ENCODE results near the gene TNFRSF18. TPM values are rescaled to one million over a fixed set of nuclear protein-coding genes. Genes with fewer than 3 reads are reported as not detected.

Gene TNFRSF18
- polyA plus RNA-seq (2011; rRNA removed) (not detected in 2 replicates), polyA plus RNA-seq (2017; fragmentation: RNase III; extraction: RNeasy Plus Mini Kit Qiagen cat#74134 plus additional on column Dnase treatment) (not detected in 3 replicates), polyA minus RNA-seq (2011; rRNA and poly(A)+ RNA removed) (not detected in 2 replicates)
- not detected in 2 replicates for polyA plus RNA-seq (2012; cell fraction: cytosol; rRNA removed)
- not detected in 2 replicates for polyA plus RNA-seq (2012; cell fraction: nucleus; rRNA removed)

GRCh38 chr1:1206376-1206965, at the start of gene TNFRSF18:
Gene TNFRSF18 (minus strand): TSS chr1:1206592. CDS start chr1:1206571, 21 bp downstream.
- WGBS (ENCODE audit: missing lambda C conversion rate): 81% methylated on average over 13 of the region's 49 CpGs
- no peak within 1 kb of the TSS for H3K27ac ChIP-seq
- ChIA-PET CTCF (interaction anchor here (0.7 to 3.0 kb wide), 2 partner anchors 21 to 85 kb away, joined by 3 to 12 read pairs; no protein-coding TSS in a partner anchor), POLR2A (no interaction called here)
- TF ChIP-seq CTCF (IDR thresholded peaks at IDR 0.05): no peak
- no peak for TF ChIP-seq JUNB (IDR thresholded peaks at IDR 0.05)
- TF ChIP-seq PBX3 (IDR thresholded peaks at IDR 0.05): no peak
- TF ChIP-seq POLR2AphosphoS2 (conservative IDR thresholded peaks at IDR 0.05; ENCODE audit: low read length): no peak
- TF ChIP-seq HDAC2 (IDR thresholded peaks at IDR 0.05): no peak
- TF ChIP-seq MAX (IDR thresholded peaks at IDR 0.05): no peak
- TF ChIP-seq KDM5A (IDR thresholded peaks at IDR 0.05): no peak
- no peak for TF ChIP-seq HOXB5 (CRISPR knock-in tag; IDR thresholded peaks at IDR 0.05)
- no peak for TF ChIP-seq EP300 (IDR thresholded peaks at IDR 0.05)
- TF ChIP-seq MYC (IDR thresholded peaks at IDR 0.05; ENCODE audit: borderline replicate concordance, low read length): no peak
- no peak for TF ChIP-seq NR3C1 (IDR thresholded peaks at IDR 0.05)
- ATAC-seq: no peak
- no peaks in the 10 kb centered on the region for H3K9me3 ChIP-seq
- H3K4me1 ChIP-seq: 0 out of 3 replicates have a peak, but pooled peaks cover 3% of the 10 kb centered on the region
- no peak within 1 kb of the TSS for H3K4me2 ChIP-seq
- H3K4me3 ChIP-seq: no peak within 1 kb of the TSS
- no peak for DNase-seq (ENCODE audit: low read depth in 1 of 2, low spot score in 1 of 2)
- no peak for FAIRE-seq

- Histone ChIP-seq H3K4me1 (no peaks in the 10 kb centered on the region), H3K4me2 (no peak overlapping the region), H3K9me3 (no peaks in the 10 kb centered on the region), H3K4me3 (no peak overlapping the region), H3K27ac (no peak overlapping the region)
- WGBS (ENCODE audit: missing lambda C conversion rate): 99% methylated on average over 5 of the region's 10 CpGs
- FAIRE-seq (no peak), DNase-seq (ENCODE audit: low read depth in 1 of 2, low spot score in 1 of 2) (no peak), ATAC-seq (peak in 1 of 2 experiments; percentile 23; a peak in 1 of 6 replicates)
- POLR2A ChIA-PET: no interaction called here
- CTCF ChIA-PET: interaction anchor here (1.7 kb wide), 1 partner anchor 134 kb away, joined by 3 read pairs; no protein-coding TSS in a partner anchor
- TF ChIP-seq CHD4 (IDR thresholded peaks at IDR 0.05; ENCODE audit: borderline replicate concordance) (no peak), RFX5 (IDR thresholded peaks at IDR 0.05) (no peak), POLR2AphosphoS2 (conservative IDR thresholded peaks at IDR 0.05; ENCODE audit: low read length) (no peak), JUN (IDR thresholded peaks at IDR 0.05) (no peak), TFCP2L1 (CRISPR knock-in tag; IDR thresholded peaks at IDR 0.05) (no peak), NFE2L2 (conservative IDR thresholded peaks at IDR 0.05; ENCODE audit: low read length) (no peak), EP300 (IDR thresholded peaks at IDR 0.05) (no peak), HDAC2 (IDR thresholded peaks at IDR 0.05) (no peak), FOXS1 (CRISPR knock-in tag; IDR thresholded peaks at IDR 0.05) (no peak), EHF (CRISPR knock-in tag; IDR thresholded peaks at IDR 0.05) (no peak), NPAS2 (CRISPR knock-in tag; IDR thresholded peaks at IDR 0.05; ENCODE audit: borderline replicate concordance) (no peak), CHD2 (IDR thresholded peaks at IDR 0.05; ENCODE audit: low read length, partially characterized antibody) (no peak), HEYL (CRISPR knock-in tag; IDR thresholded peaks at IDR 0.05) (no peak), ZSCAN20 (CRISPR knock-in tag; IDR thresholded peaks at IDR 0.05) (no peak), JUNB (IDR thresholded peaks at IDR 0.05) (no peak), MAFK (IDR thresholded peaks at IDR 0.05; ENCODE audit: partially characterized antibody) (no peak), BHLHE40 (IDR thresholded peaks at IDR 0.05; ENCODE audit: low read depth, low read length) (no peak)
Observed at GRCh38 chr1:1255611-1256010, 49.2 kb upstream of the TNFRSF18 start.
